Caki2 (cell line): ENCODE measurements around the gene TSPAN4. TPM values are rescaled to one million over a fixed set of nuclear protein-coding genes. Genes with fewer than 3 reads are reported as not detected.

Experiments used
- DNase-seq: peaks from one replicate; pipeline ENCODE4 v3.0.0-alpha.2; 2015; ENCODE audit warnings: low read depth
- in situ Hi-C: cut with HindIII; loops from 2 replicates; pipeline ENCODE4 v1.10.0; 2016; ENCODE audit warnings: low sequenced_read_pairs, low pct_unique_long_range_greater_than_20kb, mixed read lengths
- total RNA-seq: library from RNA; depleted of rRNA; stranded (reverse); fragments of >200 nt; shearing (Covaris generic); gene quantifications from 2 replicates; pipeline ENCODE4 v1.2.3, GENCODE V29; 2014; ENCODE audit warnings: low replicate concordance

Gene TSPAN4
- total RNA-seq, 1 experiment from 2014 or later = 250 TPM

DNA sequence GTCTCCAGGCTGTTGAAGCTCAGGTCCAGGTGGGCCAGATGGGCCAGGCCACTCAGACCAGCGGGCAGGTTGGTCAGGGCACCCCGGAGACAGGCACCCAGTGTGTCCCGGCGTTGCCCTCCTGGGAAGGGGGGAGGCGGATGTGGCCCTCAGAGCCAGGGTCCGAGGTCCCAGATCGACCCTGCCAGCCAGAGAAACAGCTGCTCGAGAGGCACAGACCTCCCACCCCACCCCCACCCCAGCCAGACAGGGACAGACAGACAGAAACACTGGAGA, 39.2 kb upstream of the TSPAN4 start:
- in situ Hi-C loops = no loop called here
- no peak for DNase-seq

DNA sequence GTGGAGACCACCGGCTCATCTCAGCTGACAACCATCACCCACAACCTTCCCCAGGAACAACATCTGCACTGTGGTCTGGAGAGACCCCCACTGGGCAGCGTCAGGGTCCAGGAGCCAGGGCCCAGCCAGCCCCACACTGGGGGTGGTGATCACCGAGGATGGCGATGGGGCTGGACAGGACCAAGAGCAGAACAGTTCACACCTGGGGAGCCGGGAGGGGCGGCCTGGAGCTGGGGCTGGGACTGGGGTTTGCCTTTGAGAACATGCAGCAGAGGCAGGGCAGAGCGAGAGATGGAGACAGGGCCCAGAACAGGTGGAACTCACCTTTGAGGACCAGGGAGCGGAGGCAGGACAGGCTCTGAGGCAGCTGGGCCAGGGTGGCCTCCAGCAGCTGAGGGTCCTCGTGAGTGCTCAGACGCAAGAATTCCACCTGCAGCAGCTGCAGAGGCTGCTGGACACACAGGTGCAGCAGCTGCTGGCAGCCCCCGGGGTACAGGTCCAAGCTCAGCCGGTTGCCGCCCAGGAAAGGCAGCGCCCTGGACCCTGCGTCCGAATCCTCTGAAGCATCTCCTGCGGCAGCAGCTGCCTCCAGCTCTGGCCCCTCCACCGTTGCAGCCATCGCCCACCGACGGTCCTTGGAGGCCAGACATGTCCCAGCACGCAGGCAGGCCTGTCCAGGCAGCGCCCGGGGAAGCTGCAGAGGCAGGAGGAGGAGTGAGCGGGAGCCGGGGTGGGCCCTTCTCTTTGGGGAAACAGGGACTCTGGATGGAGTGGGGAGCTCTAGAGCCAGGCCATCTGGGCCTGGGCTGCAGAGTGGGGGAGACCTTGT, 38.7 kb upstream of the TSPAN4 start:
- in situ Hi-C loops = no loop called here
- DNase-seq = no peak

DNA sequence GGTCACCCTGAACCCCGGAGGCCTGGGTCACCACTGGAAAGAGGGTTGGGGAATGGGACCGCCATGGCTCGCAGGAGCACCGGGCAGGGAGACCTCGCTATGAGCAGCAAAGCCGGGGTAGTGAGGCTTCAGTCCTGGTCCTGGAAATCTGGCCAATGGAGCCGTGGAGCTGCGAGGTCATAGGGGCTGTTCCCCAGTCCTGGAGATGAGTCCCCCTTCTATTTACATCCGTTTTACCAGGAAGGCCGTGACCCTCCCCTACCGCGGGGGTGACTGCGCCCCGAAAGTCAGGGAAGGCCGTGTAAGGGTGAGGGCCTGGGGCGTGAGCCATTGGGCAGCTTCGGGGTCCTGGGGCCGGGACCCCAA, 38.1 kb upstream of the TSPAN4 start:
- in situ Hi-C loops = no loop called here
- DNase-seq = no peak

DNA sequence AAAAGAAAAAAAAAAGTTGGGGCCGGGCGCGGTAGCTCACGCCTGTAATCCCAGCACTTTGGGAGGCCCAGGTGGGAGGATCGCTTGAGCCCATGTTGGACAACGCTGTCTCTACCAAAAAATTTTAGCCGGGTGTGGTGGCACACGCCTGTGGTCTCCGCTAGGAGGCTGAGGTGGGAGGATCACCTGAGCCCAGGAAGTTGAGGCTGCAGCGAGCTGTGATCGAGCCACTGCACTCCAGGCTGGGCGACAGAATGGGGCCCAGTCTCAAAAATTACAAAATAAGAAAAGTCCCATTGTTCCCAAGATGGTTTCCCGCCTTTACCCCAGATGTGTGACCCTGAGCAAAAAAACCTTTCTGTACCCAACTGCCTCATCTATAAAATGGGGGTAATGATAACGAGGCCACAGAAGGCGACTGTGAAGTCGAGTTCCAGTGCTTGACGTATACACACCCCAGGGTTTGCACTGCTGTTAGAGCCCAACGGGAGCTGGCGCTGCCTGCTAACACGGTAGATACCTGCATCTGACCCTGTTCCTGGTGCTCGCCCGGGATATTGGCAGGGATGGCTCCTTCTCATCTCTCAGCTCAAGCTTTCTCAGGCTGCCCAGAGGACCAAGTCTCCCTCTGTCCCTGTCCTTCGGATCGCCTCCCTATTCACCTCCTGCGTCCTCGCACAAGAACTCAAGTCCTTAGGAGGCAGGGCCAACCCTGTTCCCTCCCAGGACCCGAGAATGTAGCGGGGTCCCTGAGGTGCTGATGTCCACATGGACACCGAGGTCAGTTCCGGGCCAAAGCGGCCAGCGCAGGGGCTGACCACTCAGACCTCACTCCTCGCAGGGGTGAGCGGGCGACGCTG, 34.0 kb upstream of the TSPAN4 start:
- in situ Hi-C loops = no loop called here
- no peak for DNase-seq

DNA sequence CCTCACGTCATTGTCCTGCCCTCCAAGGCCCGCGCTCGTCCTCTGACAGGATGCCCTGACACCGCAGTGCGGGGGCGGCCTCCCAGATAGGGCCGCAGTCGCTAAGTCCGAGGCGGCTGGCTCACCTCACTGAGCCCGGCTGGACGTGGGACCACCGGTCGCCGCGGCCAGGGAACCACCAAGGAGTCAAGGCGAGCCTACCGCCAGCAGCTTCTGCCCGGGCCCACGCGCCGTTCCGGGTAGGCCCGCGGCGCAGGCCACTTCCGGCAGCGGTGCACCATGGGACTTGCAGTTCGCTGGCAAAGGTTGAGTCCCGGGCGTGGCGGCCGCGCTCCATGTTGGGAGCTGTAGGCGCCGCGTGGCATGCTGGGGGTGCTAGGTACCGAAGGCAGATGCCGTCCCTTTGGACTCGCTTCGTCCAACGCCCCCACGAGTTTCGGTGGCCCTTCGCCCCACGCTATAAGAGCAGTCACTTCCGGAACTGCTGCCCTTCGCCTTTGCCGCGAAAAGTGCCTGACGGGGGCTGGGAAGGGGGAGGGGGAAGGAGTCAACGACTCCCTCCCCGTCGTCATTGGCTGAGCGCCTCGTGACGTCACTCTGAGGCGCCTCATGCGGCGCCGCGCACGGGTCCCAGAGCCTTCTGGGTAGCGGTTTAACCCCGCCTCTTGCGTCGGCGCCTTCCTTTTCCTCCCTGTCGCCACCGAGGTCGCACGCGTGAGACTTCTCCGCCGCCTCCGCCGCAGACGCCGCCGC, 33.2 kb upstream of the TSPAN4 start, which contains the start of gene RPLP2:
TSS of gene RPLP2 (plus strand) at position 681 of the 753 bp plus-strand sequence. CDS start 268 bp downstream, outside the sequence.
- in situ Hi-C loops = no loop called here

DNA sequence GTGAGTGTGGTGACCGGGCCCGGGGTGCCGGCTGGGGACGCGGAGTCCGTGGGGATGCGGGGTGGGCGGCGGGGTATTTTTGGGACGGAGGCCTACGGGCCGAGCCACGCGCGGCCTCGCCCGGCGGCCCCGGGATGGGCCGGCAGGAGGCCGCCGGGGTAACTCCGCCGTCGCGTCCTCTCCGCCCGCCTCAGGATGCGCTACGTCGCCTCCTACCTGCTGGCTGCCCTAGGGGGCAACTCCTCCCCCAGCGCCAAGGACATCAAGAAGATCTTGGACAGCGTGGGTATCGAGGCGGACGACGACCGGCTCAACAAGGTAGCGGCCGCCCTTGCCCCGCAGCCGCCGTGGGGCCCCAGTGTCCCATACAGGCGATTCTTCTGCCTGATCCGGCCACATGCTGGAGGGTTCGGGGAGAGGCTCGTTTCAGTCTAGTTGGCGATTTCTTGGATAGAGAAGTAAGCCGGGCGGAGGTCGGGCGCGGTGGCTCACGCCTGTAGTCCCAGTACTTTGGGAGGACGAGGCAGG, 32.5 kb upstream of the TSPAN4 start:
- DNase-seq = no peak

More for the DNA sequence above, 33.2 kb upstream of the TSPAN4 start, which contains the start of gene RPLP2:
- DNase-seq = peak; percentile 97

DNA sequence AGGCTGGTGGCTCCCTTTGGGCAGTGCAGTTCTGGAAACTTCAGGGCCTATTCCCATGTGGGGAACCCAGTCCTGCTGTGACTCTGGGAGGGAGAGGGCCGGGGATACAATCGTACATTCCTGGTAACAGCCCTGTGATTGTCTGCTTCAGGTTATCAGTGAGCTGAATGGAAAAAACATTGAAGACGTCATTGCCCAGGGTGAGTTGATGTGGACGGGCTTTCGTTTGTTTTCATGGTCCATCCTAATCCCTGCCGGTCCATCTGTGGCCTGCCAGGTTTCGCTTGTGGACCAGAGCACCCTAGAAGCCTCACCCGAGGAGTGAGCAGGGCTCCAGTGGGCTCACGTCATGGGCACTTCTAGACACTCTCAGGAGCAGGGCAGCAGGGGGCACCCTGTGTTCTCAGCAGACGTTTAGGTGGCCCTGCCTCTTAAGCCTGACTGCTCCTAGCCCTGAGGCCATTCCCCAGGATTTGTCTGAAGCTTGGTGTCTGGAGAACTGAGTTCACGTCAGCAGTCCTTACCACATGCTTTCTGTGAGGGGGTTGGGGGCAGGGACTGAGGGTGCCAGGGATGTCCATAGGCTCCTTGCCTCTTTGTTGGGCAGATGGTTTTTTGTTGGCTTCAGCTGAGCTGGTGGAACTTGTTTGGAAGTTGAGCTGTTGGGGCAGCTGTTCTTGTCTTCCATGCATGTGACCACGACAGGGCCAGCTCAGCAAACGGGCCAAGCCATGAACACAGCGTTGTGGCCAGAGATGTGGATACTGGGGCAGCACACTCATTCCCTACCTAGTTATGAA, 31.0 kb upstream of the TSPAN4 start:
- in situ Hi-C loops = no loop called here
- no peak for DNase-seq

More for the DNA sequence above, 32.5 kb upstream of the TSPAN4 start:
- in situ Hi-C loops = no loop called here

DNA sequence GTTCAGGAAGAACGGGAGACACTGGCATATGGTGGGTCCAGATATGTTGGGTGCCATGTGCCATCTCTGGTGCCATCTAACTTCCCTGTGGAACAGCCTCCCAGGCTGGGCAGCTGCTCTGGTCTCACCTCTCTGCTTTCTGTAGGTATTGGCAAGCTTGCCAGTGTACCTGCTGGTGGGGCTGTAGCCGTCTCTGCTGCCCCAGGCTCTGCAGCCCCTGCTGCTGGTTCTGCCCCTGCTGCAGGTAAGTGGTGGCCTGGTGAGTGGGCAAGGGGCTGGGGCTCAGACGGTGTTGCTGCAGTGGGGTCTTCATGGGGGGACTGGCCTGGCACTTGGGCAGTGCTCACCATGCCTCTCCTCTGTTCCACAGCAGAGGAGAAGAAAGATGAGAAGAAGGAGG, 30.3 kb upstream of the TSPAN4 start:
- in situ Hi-C loops = no loop called here
- no peak for DNase-seq

DNA sequence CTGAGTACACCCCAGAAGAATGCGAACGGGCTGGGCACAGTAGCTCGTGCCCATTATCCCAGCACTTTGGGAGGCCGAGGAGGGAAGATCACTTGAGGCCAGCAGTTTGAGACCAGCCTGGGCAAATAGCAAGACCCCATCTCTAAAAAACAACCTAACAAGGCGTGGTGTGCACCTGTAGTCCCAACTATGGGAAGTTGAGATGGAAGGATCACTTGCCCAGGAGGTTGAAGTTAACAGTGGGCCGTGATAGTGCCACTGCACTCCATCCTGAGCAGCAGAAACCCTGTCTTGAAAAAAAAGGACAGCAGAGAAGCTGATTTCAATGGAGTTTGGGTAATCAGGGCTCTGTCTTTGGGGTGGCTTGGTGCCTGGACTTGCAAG, 29.6 kb upstream of the TSPAN4 start:
- DNase-seq = no peak
- in situ Hi-C loops = no loop called here

DNA sequence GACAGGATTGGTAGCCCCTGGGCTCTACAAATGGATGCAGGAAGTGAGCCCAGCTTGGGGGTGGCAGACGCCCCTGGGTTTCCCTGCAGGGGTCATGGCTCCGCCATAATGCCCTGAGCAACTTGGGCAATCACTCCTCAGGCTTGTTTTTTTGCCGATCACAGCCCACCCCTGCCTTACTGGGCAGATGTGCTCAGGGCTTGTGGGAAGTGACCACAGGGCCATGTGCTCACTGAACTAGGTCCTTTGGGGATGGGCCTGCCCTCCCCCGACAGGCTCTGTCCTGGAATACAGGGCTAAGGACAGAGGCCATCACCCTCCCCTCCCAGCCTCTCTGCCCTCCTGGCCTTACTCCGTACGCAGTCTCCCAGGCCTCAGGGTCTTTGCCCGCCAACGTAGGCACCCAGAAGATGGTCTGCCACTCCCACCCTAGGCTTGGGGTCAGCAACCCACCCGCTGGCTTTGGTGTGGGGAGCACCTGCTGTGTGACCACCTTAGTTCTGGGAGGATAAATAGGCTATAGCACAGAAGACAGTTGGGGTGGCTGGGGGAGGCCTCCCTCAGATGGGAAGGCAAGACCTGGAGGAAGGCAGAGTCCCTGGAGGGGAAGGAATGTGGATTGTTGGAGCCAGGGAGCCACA, 29.1 kb upstream of the TSPAN4 start:
- in situ Hi-C loops = no loop called here
- no peak for DNase-seq

DNA sequence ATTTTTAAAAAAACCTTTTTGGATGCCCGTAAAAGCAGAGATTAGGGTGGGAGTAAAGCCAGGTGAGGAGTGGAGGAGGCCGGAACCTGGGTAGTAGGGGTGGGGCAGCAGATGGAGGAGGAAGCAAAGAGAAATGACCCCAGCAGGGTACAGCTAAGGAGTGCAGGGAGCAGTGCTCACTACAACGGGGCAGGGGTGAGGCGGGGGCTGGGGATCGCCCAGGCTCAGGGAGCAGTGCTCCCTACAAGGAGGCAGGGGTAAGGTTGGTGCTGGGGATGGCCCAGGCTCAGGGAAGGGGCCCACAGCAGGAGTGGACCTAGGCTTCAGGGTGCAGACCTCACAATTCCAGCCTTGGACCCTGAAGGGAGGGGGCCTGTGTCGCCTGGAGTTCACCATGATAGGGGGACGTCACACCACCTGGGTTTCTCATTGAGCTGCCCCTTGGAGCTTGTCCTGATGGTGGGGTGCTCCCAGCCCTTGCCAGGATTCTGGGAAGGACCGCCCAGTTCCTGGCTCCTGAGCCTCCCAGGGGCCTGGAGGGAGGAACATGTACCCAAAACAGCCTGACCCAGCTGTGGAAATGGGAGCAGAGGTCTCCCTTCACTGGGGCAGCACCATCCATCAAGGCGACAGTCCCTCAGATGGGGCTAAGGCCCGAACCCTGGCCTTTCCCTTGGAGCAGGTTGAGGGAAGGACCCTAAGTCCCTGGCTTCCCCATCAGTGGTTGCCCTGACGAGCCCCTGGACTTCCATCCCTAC, 26.8 kb upstream of the TSPAN4 start:
- in situ Hi-C loops = no loop called here
- DNase-seq = no peak

DNA sequence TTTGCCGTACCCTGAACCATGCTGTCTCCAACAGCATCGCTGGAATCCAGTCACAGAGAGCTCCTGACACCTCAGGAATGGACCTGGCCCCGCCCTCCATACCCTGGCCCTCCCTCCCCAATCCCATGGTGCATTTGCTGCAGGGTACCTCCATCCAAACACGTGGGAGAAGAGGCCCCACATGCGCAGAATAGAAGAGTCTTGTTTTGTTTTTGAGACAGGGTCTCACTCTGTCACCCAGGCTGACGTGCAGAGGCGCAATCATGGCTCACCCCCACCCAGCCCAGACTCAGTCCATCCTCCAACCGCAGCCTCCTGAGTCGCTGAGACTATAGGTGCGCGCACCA, 26.2 kb upstream of the TSPAN4 start:
- in situ Hi-C loops = no loop called here
- no peak for DNase-seq

DNA sequence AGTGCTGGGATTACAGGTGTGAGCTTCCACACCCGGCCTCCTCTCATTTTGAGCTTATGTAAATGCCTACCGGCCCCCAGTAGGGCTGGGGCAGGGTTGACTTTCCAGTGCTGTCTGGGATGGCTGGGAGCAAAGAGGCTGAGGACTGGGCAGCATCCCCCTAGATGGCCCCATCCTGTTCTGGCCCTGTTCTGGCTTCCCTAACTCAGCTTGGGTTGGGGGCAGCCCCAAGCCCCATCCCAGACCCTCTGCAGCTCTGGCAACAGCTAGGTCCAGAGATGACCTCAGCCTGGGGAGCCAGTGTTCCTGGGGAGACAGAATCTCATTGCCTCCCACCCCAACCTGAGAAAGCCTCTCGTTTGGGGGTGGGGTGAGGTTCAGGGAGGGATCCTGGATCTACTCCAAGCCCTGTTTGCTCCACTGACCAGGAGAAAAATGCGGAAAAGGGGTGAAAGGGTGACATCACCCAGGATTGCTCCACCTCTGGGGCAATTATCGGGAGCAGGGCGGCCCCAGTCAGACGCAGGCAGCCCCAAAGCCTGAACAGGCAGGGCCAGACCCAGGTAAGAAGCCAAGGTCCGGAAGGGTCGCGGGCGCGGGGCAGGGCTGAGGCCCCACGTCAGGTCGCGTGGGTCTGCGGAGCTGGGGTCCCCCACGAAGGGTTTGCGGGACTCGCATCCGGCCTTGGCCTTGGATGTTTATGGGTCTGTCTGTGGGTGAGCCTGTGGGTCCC, 24.1 kb upstream of the TSPAN4 start, which contains the start of gene PNPLA2:
TSS of gene PNPLA2 (plus strand) at position 519 of the 733 bp plus-strand sequence. CDS start 805 bp downstream, outside the sequence.
- peak; percentile 60 for DNase-seq
- in situ Hi-C loops = no loop called here

DNA sequence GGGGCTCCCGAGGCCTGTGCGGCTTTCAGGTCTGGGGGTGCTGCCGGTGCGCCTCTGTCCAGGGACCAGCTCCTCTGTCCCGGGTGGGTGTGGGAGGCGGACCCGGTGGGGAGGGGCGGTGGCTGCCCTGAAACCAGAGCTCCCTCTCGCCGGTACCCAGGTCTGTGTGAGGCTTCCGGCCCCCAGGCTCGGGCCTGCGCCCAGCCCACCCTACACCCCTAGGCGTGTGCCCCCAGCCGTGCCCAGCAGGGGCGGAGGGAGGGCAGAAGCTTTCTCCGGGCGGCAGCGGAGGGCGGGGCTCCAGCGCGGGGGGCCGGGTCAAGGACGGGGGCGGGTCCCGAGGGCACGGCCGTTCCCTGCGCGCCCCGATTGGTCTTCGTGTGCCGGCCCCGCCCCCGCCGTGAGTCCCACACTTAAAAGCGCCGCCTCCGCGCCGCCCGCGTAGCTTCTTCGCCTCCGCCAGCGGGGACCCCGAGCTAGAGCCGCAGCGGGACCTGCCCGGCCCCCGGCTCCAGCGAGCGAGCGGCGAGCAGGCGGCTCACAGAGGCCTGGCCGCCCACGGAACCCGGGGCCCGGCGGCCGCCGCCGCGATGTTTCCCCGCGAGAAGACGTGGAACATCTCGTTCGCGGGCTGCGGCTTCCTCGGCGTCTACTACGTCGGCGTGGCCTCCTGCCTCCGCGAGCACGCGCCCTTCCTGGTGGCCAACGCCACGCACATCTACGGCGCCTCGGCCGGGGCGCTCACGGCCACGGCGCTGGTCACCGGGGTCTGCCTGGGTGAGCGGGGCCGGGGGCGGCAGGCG, 23.3 kb upstream of the TSPAN4 start:
- DNase-seq = peak; percentile 79
- in situ Hi-C loops = no loop called here

DNA sequence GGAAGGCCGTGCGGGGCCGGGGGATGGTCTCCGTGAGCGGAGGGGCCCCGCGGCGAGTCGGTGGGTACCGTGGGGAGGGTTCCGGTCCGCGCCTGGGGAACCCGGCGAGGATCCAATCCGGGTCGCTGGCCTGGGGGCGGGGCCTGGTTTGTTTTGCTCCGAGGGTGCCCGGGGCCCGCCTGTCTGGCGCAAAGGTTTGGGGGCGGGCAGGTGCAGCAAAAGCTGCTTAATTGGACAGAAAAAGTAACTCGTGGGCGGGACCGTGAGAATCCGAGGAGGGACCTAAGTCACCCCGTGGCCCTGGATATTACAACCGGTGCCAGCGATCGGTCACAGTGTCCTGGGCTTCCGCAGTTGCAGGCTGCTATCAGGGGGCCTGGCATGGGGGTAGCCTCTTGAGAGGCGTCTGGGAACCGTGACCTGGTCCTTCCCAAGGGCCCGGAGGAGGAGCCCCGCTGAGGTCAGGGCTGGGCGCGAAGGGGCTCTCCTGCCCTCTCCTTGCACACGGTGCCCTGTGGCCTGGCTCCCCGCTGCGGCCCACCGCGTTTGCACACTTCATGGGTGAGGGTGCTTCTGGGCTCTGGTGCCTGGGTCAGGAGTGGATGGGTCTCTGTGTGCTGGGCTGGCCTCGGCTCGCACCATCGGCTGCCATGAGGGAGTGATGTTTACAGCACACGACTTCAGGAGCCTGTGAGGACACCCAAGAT, 22.6 kb upstream of the TSPAN4 start:
- DNase-seq = peak; percentile 84
- in situ Hi-C loops = no loop called here
